HepG2 (cell line): ENCODE data around the gene SPATA13. TPM values are rescaled to one million over a fixed set of nuclear protein-coding genes. Genes with fewer than 3 reads are reported as not detected.

Source experiments
- KDM2A ChIP-seq: sonication (generic); formaldehyde crosslinking; IDR thresholded peaks from 2 replicates; pipeline ENCODE4 v1.4.0; 2020; ENCODE audit warnings: low read depth, missing genetic modification reagents, borderline replicate concordance
- MTA3 ChIP-seq: sonication (generic); formaldehyde crosslinking; IDR thresholded peaks from 2 replicates; pipeline ENCODE4 v1.4.0; 2020; ENCODE audit warnings: missing genetic modification reagents
- UBTF ChIP-seq: sonication (generic); formaldehyde crosslinking; IDR thresholded peaks from 2 replicates; pipeline ENCODE4 v1.4.0; 2020; ENCODE audit warnings: mild to moderate bottlenecking, missing genetic modification reagents
- ZNF407 ChIP-seq: sonication (generic); formaldehyde crosslinking; IDR thresholded peaks from one replicate; pipeline ENCODE4 v1.5.1; 2020; ENCODE audit warnings: mild to moderate bottlenecking, missing genetic modification reagents; ENCODE audit errors: not compliant biosample characterization
- ZSCAN9 ChIP-seq: IDR thresholded peaks from 2 replicates; pipeline ENCODE4 v1.6.1; 2016; ENCODE audit warnings: borderline replicate concordance
- polyA plus RNA-seq, 8 experiments: library from polyadenylated mRNA; depleted of rRNA in 3 of 8; stranded (reverse) in 7 of 8; unstranded in 1 of 8; fragments of >200 nt; fragmentation: Illumina TruSeq in 4 of 8; extraction: Trizol in 4 of 8; gene quantifications; 2 replicates each; pipeline versions ENCODE4 v1.2.1 to v1.2.3, GENCODE V29; 2011 to 2016; ENCODE audit warnings: low read depth in 4 of 8, missing spikeins in 1 of 8, mixed read lengths in 1 of 8; ENCODE audit not compliant: insufficient read depth in 1 of 8
- total RNA-seq, 5 experiments: library from RNA; depleted of rRNA; stranded (reverse); fragments of >200 nt; fragmentation: Illumina TruSeq; extraction: Trizol; gene quantifications; 2 replicates each; pipeline ENCODE4 v1.2.3, GENCODE V29; 2016; ENCODE audit warnings: low read depth in 1 of 5

The SPATA13 gene
- total and polyA plus RNA-seq, 2 of the 13 experiments (the other 11 are each of a cell fraction or from before 2014, with no cell fraction given) = 11.3 to 14.2 TPM

- TF ChIP-seq ZNF407 (no peak), MTA3 (no peak), KDM2A (CRISPR knock-in tag) (no peak), UBTF (no peak), ZSCAN9 (CRISPR knock-in tag) (no peak)
These were observed 38.5 kb downstream of the SPATA13 start (continued) for GRCh38 chr13:24199016-24199415.
